Panc1 (cell line): ENCODE measurements around the gene SLC2A11.

ENCODE experiments used
- POLR2AphosphoS5 ChIP-seq: IDR thresholded peaks from 2 replicates; pipeline ENCODE4 v1.6.1; 2012; ENCODE audit warnings: mild to moderate bottlenecking, low read depth, low read length, moderate library complexity
- TF ChIP-seq, protein P1 (sequence below): fragments of 450-650 bp; IDR thresholded peaks from 2 replicates; pipeline ENCODE4 v1.5.1; 2017; ENCODE audit warnings: mild to moderate bottlenecking
- TF ChIP-seq, protein P2 (sequence below), 2 experiments: IDR thresholded peaks; 2 replicates each; pipeline ENCODE4 v1.6.1; 2011 to 2012; ENCODE audit warnings: low read depth in 2 of 2, control low read depth in 1 of 2, low read length in 1 of 2, mild to moderate bottlenecking in 1 of 2, moderate library complexity in 1 of 2; ENCODE audit not compliant: insufficient read depth in 1 of 2

DNA sequence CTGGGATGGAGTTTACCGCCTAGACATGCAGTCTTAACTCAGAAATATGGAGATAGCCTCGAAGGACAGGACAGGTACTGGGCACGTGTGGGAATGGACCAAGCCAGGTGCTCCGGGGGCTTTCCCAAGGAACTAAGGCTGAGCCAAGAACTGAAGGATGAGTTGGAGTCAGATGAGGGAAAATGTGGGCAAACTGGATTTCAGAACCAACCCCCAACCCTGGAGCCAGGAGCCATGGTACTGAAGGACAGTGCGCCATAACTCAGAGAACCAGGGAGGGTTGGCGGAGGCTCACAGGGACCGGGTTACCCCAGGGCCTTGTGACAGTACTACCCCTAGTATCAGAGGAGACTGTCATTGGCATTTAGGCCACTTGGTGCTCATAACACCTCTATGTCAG lies 34.1 kb downstream of the SLC2A11 start:
- TF ChIP-seq POLR2AphosphoS5, result no peak
- TF ChIP-seq, protein P1, sequence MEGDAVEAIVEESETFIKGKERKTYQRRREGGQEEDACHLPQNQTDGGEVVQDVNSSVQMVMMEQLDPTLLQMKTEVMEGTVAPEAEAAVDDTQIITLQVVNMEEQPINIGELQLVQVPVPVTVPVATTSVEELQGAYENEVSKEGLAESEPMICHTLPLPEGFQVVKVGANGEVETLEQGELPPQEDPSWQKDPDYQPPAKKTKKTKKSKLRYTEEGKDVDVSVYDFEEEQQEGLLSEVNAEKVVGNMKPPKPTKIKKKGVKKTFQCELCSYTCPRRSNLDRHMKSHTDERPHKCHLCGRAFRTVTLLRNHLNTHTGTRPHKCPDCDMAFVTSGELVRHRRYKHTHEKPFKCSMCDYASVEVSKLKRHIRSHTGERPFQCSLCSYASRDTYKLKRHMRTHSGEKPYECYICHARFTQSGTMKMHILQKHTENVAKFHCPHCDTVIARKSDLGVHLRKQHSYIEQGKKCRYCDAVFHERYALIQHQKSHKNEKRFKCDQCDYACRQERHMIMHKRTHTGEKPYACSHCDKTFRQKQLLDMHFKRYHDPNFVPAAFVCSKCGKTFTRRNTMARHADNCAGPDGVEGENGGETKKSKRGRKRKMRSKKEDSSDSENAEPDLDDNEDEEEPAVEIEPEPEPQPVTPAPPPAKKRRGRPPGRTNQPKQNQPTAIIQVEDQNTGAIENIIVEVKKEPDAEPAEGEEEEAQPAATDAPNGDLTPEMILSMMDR, result no peak
- TF ChIP-seq, protein P2, sequence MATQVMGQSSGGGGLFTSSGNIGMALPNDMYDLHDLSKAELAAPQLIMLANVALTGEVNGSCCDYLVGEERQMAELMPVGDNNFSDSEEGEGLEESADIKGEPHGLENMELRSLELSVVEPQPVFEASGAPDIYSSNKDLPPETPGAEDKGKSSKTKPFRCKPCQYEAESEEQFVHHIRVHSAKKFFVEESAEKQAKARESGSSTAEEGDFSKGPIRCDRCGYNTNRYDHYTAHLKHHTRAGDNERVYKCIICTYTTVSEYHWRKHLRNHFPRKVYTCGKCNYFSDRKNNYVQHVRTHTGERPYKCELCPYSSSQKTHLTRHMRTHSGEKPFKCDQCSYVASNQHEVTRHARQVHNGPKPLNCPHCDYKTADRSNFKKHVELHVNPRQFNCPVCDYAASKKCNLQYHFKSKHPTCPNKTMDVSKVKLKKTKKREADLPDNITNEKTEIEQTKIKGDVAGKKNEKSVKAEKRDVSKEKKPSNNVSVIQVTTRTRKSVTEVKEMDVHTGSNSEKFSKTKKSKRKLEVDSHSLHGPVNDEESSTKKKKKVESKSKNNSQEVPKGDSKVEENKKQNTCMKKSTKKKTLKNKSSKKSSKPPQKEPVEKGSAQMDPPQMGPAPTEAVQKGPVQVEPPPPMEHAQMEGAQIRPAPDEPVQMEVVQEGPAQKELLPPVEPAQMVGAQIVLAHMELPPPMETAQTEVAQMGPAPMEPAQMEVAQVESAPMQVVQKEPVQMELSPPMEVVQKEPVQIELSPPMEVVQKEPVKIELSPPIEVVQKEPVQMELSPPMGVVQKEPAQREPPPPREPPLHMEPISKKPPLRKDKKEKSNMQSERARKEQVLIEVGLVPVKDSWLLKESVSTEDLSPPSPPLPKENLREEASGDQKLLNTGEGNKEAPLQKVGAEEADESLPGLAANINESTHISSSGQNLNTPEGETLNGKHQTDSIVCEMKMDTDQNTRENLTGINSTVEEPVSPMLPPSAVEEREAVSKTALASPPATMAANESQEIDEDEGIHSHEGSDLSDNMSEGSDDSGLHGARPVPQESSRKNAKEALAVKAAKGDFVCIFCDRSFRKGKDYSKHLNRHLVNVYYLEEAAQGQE (IDR thresholded peaks at IDR 0.05; ENCODE audit: insufficient read depth in 1 of 2, low read depth in 2 of 2, low read length in 1 of 2), result no peak
